Ramos (cell line): ENCODE data around the gene NEU1.
"Not testable (repeated sequence)": the region's sequence is repeated elsewhere in the genome, so short reads cannot be mapped to it uniquely, and the experiment has no call there.

Experiments used
- in situ Hi-C: fragments of 300-500 bp; cut with MboI; formaldehyde crosslinking; loops from one replicate; pipeline ENCODE4 v1.14.3; 2022; ENCODE audit warnings: low sequenced_read_pairs; ENCODE audit not compliant: unreplicated experiment

NEU1 gene

GRCh38 chr6:31876357-31876756 is 13.7 kb upstream of the NEU1 start:
- in situ Hi-C loops: no loop called here

DNA sequence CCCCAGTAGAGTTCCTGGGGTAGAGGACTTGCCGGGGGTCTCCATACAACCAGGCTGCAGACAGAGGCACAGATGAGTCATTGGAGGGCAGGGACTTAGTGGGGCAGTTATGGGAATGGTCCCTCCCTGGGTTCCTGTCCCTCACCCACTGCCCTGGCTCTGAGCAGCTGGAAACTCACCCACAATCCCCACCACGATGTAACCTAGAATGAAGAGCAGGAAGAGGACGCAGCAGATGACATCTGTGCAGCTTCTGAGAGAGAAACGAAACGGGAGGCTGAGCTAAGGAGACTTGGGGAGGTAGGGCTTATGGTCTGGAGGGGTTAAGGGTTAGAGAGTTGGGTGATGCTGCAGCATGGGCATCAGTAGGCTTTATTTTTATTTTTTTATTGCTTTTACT is 13.3 kb upstream of the NEU1 start:
- in situ Hi-C loops: no loop called here

GRCh38 chr6:31874836-31875572 is 12.4 kb upstream of the NEU1 start:
- in situ Hi-C loops: no loop called here

DNA sequence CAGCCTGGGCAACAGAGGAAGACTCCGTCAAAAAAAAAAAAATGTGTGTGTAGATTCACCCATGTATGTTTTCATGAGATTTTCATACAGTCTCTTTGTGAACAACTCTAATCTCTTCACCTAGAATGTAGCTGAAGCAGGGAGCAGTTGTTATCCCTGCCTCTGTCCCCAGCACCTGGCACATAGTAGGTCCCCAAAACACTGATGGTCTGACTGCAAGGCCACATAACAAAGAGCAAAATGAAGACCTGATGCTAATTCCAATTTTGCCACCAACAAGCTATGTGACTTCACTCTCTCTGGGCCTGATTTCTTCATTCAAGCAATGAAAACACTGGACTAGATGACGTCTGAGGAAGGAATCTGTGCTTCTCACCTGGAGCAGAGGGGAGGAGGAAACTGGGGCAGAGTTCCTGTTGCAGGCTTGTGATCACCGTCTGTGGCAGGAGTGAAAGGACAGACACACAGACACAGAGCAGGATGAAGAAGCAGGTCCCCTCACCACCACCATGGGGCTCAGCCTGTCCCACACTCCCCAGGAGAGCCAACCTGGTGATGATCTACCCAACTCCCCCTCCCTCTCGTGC is 11.6 kb upstream of the NEU1 start:
- in situ Hi-C loops: no loop called here

DNA sequence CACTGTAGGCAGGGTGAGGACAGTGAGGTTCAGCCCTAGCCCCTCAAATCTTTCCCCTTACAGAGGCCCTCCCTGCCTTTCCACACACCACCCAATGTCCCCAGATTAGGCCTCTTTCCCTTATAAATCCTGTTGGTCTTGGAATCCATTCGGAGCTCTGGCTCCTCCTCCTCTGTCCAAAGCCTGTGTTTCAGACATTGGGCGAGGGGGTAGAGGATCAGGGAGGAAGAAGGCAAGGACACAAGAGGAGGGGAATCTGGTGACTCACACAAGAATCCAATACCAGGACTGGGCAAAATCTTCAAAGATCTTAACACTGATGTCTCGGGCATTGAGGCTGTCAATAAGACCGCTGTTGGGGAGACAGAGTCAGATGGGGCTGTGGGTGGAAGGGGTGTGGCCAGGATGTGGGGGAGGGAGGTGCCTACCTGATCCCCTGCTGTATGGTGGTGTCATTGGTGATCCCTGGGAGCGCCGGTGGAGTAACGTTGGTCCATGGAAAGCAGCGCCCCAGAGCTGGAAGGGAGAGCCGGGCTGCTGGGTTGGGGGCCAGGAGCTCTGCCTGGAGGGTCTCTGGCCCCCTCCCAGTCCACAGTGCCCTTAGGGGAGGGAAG is 8.5 kb upstream of the NEU1 start:
- in situ Hi-C loops: no loop called here

- in situ Hi-C loops: no loop called here
Measured at GRCh38 chr6:31870385-31870921, 7.8 kb upstream of the NEU1 start.

GRCh38 chr6:31869343-31869742 is 6.7 kb upstream of the NEU1 start:
- in situ Hi-C loops: no loop called here

DNA sequence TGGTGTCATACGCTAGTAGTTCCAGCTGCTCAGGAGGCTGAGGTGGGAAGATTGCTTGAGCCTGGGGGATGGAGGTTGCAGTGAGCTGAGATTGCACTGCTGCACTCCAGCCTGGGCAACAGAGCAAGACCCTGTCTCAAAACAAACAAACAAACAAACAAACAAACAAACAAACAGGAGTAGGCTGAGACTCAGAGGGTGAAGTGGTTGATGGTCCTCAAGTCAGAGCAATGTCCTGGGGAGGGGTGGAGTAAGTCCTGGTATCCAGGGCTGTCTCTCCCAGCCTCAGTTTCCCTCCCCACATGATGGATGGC is 6.0 kb upstream of the NEU1 start:
- in situ Hi-C loops: not testable (repeated sequence)

- in situ Hi-C loops: no loop called here
Measured at GRCh38 chr6:31865205-31866118, 2.8 kb upstream of the NEU1 start.

DNA sequence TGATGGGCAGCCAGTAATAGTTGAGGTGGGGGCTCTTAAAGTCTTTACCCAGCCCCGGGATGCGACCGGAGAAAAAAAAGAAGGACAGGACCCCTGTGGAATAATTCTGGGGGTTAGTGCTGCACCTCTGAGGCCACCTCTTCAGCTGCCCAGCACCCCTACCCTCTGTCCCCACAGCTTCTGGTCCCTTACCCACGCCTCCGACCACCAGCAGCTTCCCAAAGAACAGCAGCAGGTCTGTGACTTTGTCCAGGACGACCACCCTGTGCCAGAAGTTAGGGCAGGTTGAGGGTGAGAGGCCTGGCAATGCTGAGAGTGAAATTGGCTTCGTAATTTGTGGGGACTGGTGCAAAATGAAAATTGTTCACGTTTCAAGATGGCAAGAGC is 2.2 kb upstream of the NEU1 start:
- in situ Hi-C loops: no loop called here

GRCh38 chr6:31864123-31864562 is 1.5 kb upstream of the NEU1 start:
- in situ Hi-C loops: not testable (repeated sequence)

DNA sequence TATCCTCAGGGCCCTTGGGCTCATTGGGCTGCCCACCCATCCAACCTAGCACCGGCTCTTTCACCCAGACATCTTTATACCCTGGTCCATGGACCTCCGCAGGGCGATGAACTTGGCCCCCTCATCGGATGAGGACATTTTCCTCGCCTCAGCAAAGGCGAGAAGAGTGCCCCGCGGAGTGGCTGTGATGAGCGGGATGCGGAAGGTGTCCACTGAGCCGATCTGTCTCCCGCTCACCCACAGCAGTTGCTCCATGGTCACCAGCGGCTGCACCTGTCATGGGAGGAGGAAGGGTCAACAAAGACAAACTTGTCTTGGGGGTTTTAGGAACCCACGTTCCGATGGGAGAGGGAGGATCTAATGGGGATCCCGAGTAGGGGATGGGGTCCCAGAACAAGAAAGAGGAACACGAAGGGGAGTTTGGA is 690 bp downstream of the NEU1 start:
- in situ Hi-C loops: no loop called here

DNA sequence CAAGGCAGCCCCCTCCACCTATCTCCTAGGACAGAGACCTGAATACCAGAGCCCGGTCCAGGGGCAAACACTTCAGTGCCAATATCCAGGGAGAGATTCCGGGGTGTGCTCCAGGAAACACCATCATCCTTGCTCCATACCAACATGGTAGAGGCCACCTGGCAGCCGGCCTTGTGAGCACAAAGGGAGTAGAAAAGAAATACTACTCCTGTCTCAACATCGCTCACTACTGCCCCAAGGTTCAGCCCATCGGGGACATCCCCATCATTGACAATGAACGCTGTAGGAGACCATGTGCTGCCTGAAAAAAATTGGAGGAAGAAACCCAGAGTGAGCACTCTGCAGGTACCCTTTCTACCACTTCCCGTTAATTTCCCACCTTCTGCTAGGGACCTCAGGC is 1.5 kb downstream of the NEU1 start:
- in situ Hi-C loops: no loop called here

GRCh38 chr6:31860349-31860748 is 2.3 kb downstream of the NEU1 start:
- in situ Hi-C loops: no loop called here

DNA sequence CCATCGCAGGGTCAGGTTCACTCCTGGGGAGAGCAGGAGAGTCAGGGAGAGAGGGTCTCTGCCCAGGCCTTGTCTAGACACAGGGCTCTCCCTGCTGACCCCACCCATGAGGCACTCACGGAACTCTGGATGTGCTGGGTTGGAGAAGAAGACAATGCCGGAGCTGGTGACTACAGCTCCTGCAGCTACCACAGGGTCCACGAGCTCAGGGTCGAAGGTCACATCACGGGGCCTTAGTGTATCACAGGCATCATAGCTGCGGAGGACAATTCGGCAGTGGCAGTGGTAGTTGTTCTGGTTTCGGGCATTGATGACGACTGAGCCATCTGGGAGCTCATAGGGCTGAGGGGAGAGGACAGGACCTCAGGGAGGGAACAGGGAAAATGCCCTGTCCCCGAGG is 2.7 kb downstream of the NEU1 start:
- in situ Hi-C loops: no loop called here

- in situ Hi-C loops: no loop called here
Measured at GRCh38 chr6:31858707-31859106, 3.9 kb downstream of the NEU1 start.

DNA sequence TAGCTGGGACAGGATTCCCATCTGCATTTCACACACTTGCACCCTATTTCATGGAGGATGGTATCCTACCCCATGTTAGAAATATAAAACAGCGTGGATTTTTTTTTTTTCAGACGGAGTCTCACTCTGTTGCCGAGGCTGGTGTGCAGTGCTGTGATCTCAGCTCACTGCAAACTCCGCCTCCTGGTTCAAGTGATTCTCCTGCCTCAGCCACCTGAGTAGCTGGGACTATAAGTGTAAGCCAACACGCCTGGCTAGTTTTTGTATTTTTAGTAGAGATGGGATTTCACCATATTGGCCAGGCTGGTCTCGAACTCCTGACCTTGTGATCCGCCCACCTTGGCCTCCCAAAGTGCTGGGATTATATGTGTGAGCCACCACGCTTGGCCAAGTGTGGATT is 4.8 kb downstream of the NEU1 start:
- in situ Hi-C loops: not testable (repeated sequence)

GRCh38 chr6:31851980-31852718 is 10.5 kb downstream of the NEU1 start:
- in situ Hi-C loops: not testable (repeated sequence)

GRCh38 chr6:31851485-31851832 is 11.2 kb downstream of the NEU1 start:
- in situ Hi-C loops: no loop called here
